Endothelial cell of umbilical vein (primary cell): ENCODE measurements around the gene DTD1. TPM values are rescaled to one million over a fixed set of nuclear protein-coding genes. Genes with fewer than 3 reads are reported as not detected.

Experiments used
- BruUV-seq: library from RNA; stranded (reverse); fragments of 400-500 nt; replicated peaks from 2 replicates; lab custom pipeline; 2021; lab: Mats Ljungman, UMichigan
- CTCF ChIA-PET: fragments of 300-600, 350-600 bp; sonication (Branson Sonifier 250); formaldehyde crosslinking; loops from one replicate; lab custom pipeline; 2021; ENCODE audit warnings: antibody characterized with exemption, inconsistent platforms; lab: Charles Lee
- POLR2A ChIA-PET: fragments of 300-600, 350-600 bp; sonication (Branson Sonifier 250); formaldehyde crosslinking; loops from one replicate; lab custom pipeline; 2021; ENCODE audit warnings: antibody characterized with exemption, inconsistent platforms; lab: Charles Lee
- DNase-seq: peaks from one replicate; pipeline ENCODE4 v3.0.0-alpha.2; 2011; ENCODE audit warnings: low read depth, low spot score
- FAIRE-seq: peaks from 2 replicates; lab custom pipeline; 2011; peaks lifted over from hg19 to GRCh38; lab: Jason Lieb, UNC
- H2AFZ ChIP-seq: 2 replicates; pipeline ENCODE4 v1.6.0; 2012; ENCODE audit warnings: low read depth, low read length, control low read depth, inconsistent platforms
- H3K27ac ChIP-seq: 2 replicates; pipeline ENCODE4 v1.5.1; 2011; ENCODE audit warnings: low read depth, mild to moderate bottlenecking, control low read depth, low read length, moderate library complexity; ENCODE audit not compliant: insufficient read depth
- H3K27me3 ChIP-seq, 2 experiments: 2 replicates each; pipeline versions ENCODE4 v1.6.0 to v1.6.1; 2011; ENCODE audit warnings: low read length in 2 of 2, mixed read lengths in 1 of 2; ENCODE audit not compliant: control insufficient read depth in 2 of 2, insufficient read depth in 2 of 2
- H3K36me3 ChIP-seq, 2 experiments: 2 replicates in 1 of 2; 3 replicates in 1 of 2; pipeline ENCODE4 v1.5.1; 2011; ENCODE audit warnings: low read length in 2 of 2, mild to moderate bottlenecking in 1 of 2, moderate library complexity in 1 of 2; ENCODE audit not compliant: control insufficient read depth in 2 of 2, insufficient read depth in 2 of 2; ENCODE audit errors: extremely low read depth in 1 of 2
- H3K4me1 ChIP-seq: 3 replicates; pipeline ENCODE4 v1.5.1; 2011; ENCODE audit warnings: mild to moderate bottlenecking, low read length; ENCODE audit not compliant: control insufficient read depth, insufficient read depth; ENCODE audit errors: extremely low read depth
- H3K4me2 ChIP-seq: 2 replicates; pipeline ENCODE4 v1.6.1; 2011; ENCODE audit warnings: low read length, control low read depth, mixed read lengths; ENCODE audit not compliant: insufficient read depth
- H3K4me3 ChIP-seq, 3 experiments: fragments of 200-600 bp in 1 of 3; sonication (generic), shearing (Covaris generic) in 1 of 3; replicated peaks in 1 of 3; 2 replicates each; pipeline ENCODE4 v1.5.1; 2011 to 2016; ENCODE audit warnings: control low read depth in 3 of 3, low read length in 3 of 3, mild to moderate bottlenecking in 2 of 3, inconsistent platforms in 1 of 3, low read depth in 1 of 3, moderate library complexity in 1 of 3; ENCODE audit not compliant: insufficient read depth in 1 of 3
- H3K79me2 ChIP-seq: 2 replicates; pipeline ENCODE4 v1.6.0; 2012; ENCODE audit warnings: low read length, inconsistent platforms; ENCODE audit not compliant: control insufficient read depth, insufficient read depth
- H3K9ac ChIP-seq: replicated peaks from 2 replicates; pipeline ENCODE3; 2011; ENCODE audit warnings: low read length, control low read depth; ENCODE audit not compliant: insufficient read depth; ENCODE audit errors: extremely low read depth
- H3K9me1 ChIP-seq: replicated peaks from 3 replicates; pipeline ENCODE4 v1.6.0; 2011; ENCODE audit warnings: mild to moderate bottlenecking, low read length; ENCODE audit not compliant: control insufficient read depth, insufficient read depth; ENCODE audit errors: extremely low read depth
- H3K9me3 ChIP-seq: replicated peaks from 2 replicates; pipeline ENCODE4 v1.5.1; 2012; ENCODE audit warnings: low read length, inconsistent platforms; ENCODE audit not compliant: control insufficient read depth, insufficient read depth
- H4K20me1 ChIP-seq: replicated peaks from 2 replicates; pipeline ENCODE3; 2011; ENCODE audit warnings: mild to moderate bottlenecking, low read length; ENCODE audit not compliant: control insufficient read depth, insufficient read depth; ENCODE audit errors: extremely low read depth
- CTCF ChIP-seq, 2 donors: IDR thresholded peaks; 1 replicate in 1 of 2; 2 replicates in 1 of 2; pipeline ENCODE4 v1.5.1; 2011; ENCODE audit warnings: low read length in 2 of 2, mild to moderate bottlenecking in 2 of 2, moderate library complexity in 2 of 2, control low read depth in 1 of 2, inconsistent platforms in 1 of 2, low read depth in 1 of 2; ENCODE audit not compliant: insufficient read depth in 1 of 2; ENCODE audit errors: extremely low read depth in 1 of 2
- EZH2 ChIP-seq: IDR thresholded peaks from 2 replicates; pipeline ENCODE4 v1.6.1; 2012; ENCODE audit warnings: borderline replicate concordance, low read depth, mild to moderate bottlenecking, moderate library complexity, low read length, inconsistent platforms; ENCODE audit not compliant: severe bottlenecking
- FOS ChIP-seq: IDR thresholded peaks from 2 replicates; pipeline ENCODE4 v1.6.1; 2011; ENCODE audit warnings: mild to moderate bottlenecking, low read length, moderate library complexity, borderline replicate concordance; ENCODE audit not compliant: insufficient read depth
- GATA2 ChIP-seq: IDR thresholded peaks from 2 replicates; pipeline ENCODE4 v1.7.0; 2011; ENCODE audit warnings: low read depth, mild to moderate bottlenecking, moderate library complexity, mixed read lengths, low read length; ENCODE audit not compliant: insufficient read length, insufficient read depth
- JUN ChIP-seq: IDR thresholded peaks from 2 replicates; pipeline ENCODE4 v1.6.1; 2011; ENCODE audit warnings: borderline replicate concordance, low read depth; ENCODE audit not compliant: insufficient read length, insufficient read depth
- MYC ChIP-seq: IDR thresholded peaks from one replicate; pipeline ENCODE4 v1.6.1; 2011; ENCODE audit warnings: mild to moderate bottlenecking, low read depth, low read length
- POLR2A ChIP-seq: IDR thresholded peaks from 2 replicates; pipeline ENCODE4 v1.6.1; 2012; ENCODE audit warnings: low read depth, mild to moderate bottlenecking, control low read depth, low read length
- POLR2AphosphoS5 ChIP-seq: IDR thresholded peaks from 2 replicates; pipeline ENCODE4 v1.6.1; 2012; ENCODE audit warnings: low read depth, mild to moderate bottlenecking, control low read depth, low read length, moderate library complexity; ENCODE audit not compliant: insufficient read depth
- dilution Hi-C: fragments of 300-500 bp; cut with MboI; formaldehyde crosslinking; loops from one replicate; pipeline ENCODE4 v1.15.0; 2019; ENCODE audit warnings: low sequenced_read_pairs; ENCODE audit not compliant: extremely low pct_ligation_motif_present
- intact Hi-C: fragments of 100-400 bp; cut with micrococcal nuclease; formaldehyde crosslinking; loops from one replicate; pipeline ENCODE4 v1.10.0; 2022
- polyA plus RNA-seq, 4 experiments: library from polyadenylated mRNA; depleted of rRNA in 3 of 4; stranded (reverse) in 3 of 4; unstranded in 1 of 4; fragments of >200 nt; gene quantifications; 2 replicates each; pipeline versions ENCODE4 v1.2.1 to v1.2.3, GENCODE V29; 2011 to 2012; ENCODE audit warnings: missing spikeins in 1 of 4
- total RNA-seq: library from RNA; stranded (reverse); gene quantifications from 2 replicates; pipeline ENCODE4 v1.2.3, GENCODE V29; 2021
- TF ChIP-seq, protein P1 (sequence below): IDR thresholded peaks from 2 replicates; pipeline ENCODE4 v1.6.1; 2011; ENCODE audit not compliant: insufficient read depth, insufficient read length

The DTD1 gene
- total and polyA plus RNA-seq, 2 donors (not counting 3 experiments of a cell fraction or from before 2014, with no cell fraction given) = 48.2 to 50.8 TPM

DNA sequence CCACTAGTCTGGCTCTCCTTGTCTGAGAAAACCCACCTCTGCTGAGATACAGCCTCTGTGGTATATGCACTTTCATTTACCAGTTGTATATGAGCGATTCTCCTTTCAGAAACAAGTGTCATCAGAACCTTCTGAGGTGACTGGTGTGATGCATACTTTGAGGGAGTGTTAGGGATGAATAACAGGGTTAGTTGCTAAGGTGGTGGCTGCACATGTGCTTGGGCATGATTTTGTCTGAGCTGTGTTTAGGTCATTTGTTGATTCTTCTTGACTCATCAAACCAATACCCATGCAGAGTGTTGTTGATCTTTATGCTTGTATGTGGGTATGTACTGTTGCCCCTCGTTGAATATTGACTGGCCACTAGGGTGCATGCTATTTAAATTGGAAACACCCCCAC is 25.7 kb downstream of the DTD1 start:
- H3K9me1 ChIP-seq = no peaks in the 10 kb centered on the region
- TF ChIP-seq FOS (no peak), CTCF (IDR thresholded peaks at IDR 0.05; ENCODE audit: extremely low read depth in 1 of 2, insufficient read depth in 1 of 2, low read depth in 1 of 2, low read length in 2 of 2) (no peak)
- H3K79me2 ChIP-seq = no peaks in the 10 kb centered on the region
- DNase-seq (no peak), FAIRE-seq (peak; percentile 47)
- no peak overlapping the region for H3K9ac ChIP-seq
- H2AFZ ChIP-seq = no peak overlapping the region
- intact Hi-C loops (no loop called here), dilution Hi-C loops (no loop called here)
- no peaks in the 10 kb centered on the region for H3K27me3 ChIP-seq
- H3K4me1 ChIP-seq = no peaks in the 10 kb centered on the region
- no peak overlapping the region for H3K4me3 ChIP-seq
- ChIA-PET POLR2A (no interaction called here), CTCF (no interaction called here)
- no TSS peak for BruUV-seq
- no peak overlapping the region for H3K4me2 ChIP-seq
- H4K20me1 ChIP-seq = no peaks in the 10 kb centered on the region
- H3K27ac ChIP-seq = no peak overlapping the region
- H3K36me3 ChIP-seq = no peaks in the 10 kb centered on the region
- no peaks in the 10 kb centered on the region for H3K9me3 ChIP-seq

- Histone ChIP-seq H3K79me2 (no peaks in the 10 kb centered on the region), H3K27ac (no peak overlapping the region), H3K9me3 (no peaks in the 10 kb centered on the region), H3K4me3 (no peak overlapping the region), H4K20me1 (no peaks in the 10 kb centered on the region), H3K27me3 (no peaks in the 10 kb centered on the region), H3K9ac (no peak overlapping the region), H3K4me1 (no peaks in the 10 kb centered on the region), H3K9me1 (no peaks in the 10 kb centered on the region), H3K4me2 (no peak overlapping the region), H2AFZ (no peak overlapping the region), H3K36me3 (no peaks in the 10 kb centered on the region)
- intact Hi-C loops = no loop called here
- TF ChIP-seq CTCF (IDR thresholded peaks at IDR 0.05; ENCODE audit: extremely low read depth in 1 of 2, insufficient read depth in 1 of 2, low read depth in 1 of 2, low read length in 2 of 2) = no peak
- TF ChIP-seq MYC = no peak
- no peak for TF ChIP-seq FOS
- TF ChIP-seq EZH2 = no peak
- no peak for TF ChIP-seq JUN
- TF ChIP-seq POLR2A = no peak
- no peak for TF ChIP-seq GATA2
- TF ChIP-seq, protein P1, sequence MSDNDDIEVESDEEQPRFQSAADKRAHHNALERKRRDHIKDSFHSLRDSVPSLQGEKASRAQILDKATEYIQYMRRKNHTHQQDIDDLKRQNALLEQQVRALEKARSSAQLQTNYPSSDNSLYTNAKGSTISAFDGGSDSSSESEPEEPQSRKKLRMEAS = no peak
- TF ChIP-seq POLR2AphosphoS5 = no peak
- BruUV-seq = no TSS peak
- dilution Hi-C loops = no loop called here
- no peak for FAIRE-seq
- POLR2A ChIA-PET = no interaction called here
- CTCF ChIA-PET = no interaction called here
- no peak for DNase-seq
These were observed 26.4 kb downstream of the DTD1 start for GRCh38 chr20:18614244-18614643.
